Measurements from ENCODE around the gene AQP1. TPM values are rescaled to one million over a fixed set of nuclear protein-coding genes. Genes with fewer than 3 reads are reported as not detected.
A peak's percentile ranks its signal among the peaks of the same experiment; 100 is the strongest.

The AQP1 gene
- total and polyA plus RNA-seq, 2 of the 13 experiments (the other 11 are each of a cell fraction or from before 2014, with no cell fraction given), result not detected

DNA sequence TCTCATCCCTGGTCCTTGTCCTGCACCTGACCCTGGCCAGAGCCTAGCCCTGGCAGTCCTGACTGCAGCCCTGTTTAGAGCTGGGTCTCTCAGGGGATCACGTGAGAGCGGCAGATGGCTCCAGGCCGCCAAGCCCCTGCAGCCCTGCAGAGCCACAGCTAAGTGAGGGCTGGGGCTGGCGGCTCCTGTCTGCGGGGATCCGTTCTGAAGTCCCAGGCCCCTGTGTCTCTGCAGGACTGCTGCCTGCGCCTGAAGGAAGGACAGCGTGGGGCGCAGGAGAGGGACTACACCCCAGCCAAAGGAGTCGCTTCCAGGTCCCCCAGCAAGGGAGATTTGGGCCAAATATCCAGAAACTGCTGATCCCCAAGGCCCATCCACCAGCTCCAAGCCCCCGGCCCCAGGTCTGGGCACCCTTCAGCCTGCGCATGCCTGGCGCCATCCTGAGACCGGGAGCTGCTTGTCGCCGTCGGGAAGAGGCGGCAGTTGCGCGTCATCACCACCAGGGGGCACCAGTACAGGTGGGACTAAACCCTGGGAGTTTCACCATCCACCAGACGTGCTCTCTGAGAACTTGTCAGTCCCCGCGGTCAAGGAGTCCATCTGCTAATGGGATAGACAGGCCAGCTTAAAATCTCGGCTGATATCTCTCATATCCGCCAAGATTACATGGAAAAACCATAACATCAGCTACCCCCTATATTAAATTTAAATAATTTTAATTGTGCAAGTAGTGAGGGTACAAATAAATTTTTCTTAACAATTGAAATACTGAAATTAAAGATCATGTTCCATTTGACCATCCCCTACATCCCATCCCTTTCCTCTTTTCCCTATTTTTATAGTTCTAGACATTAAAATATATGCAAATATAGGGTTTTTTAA lies 27.0 kb downstream of the AQP1 start (continued):
- TF ChIP-seq, protein P1, sequence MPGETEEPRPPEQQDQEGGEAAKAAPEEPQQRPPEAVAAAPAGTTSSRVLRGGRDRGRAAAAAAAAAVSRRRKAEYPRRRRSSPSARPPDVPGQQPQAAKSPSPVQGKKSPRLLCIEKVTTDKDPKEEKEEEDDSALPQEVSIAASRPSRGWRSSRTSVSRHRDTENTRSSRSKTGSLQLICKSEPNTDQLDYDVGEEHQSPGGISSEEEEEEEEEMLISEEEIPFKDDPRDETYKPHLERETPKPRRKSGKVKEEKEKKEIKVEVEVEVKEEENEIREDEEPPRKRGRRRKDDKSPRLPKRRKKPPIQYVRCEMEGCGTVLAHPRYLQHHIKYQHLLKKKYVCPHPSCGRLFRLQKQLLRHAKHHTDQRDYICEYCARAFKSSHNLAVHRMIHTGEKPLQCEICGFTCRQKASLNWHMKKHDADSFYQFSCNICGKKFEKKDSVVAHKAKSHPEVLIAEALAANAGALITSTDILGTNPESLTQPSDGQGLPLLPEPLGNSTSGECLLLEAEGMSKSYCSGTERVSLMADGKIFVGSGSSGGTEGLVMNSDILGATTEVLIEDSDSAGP (CRISPR knock-in tag; IDR thresholded peaks at IDR 0.05; ENCODE audit: borderline replicate concordance), result peak; percentile 41; the same call in 1 of the 2 replicates
- TF ChIP-seq, protein P2, sequence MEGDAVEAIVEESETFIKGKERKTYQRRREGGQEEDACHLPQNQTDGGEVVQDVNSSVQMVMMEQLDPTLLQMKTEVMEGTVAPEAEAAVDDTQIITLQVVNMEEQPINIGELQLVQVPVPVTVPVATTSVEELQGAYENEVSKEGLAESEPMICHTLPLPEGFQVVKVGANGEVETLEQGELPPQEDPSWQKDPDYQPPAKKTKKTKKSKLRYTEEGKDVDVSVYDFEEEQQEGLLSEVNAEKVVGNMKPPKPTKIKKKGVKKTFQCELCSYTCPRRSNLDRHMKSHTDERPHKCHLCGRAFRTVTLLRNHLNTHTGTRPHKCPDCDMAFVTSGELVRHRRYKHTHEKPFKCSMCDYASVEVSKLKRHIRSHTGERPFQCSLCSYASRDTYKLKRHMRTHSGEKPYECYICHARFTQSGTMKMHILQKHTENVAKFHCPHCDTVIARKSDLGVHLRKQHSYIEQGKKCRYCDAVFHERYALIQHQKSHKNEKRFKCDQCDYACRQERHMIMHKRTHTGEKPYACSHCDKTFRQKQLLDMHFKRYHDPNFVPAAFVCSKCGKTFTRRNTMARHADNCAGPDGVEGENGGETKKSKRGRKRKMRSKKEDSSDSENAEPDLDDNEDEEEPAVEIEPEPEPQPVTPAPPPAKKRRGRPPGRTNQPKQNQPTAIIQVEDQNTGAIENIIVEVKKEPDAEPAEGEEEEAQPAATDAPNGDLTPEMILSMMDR (CRISPR knock-in tag; IDR thresholded peaks at IDR 0.05), result peak; percentile 90
- TF ChIP-seq POGK (CRISPR knock-in tag; conservative IDR thresholded peaks at IDR 0.05), result 0 out of 2 replicates have a peak, but pooled peaks have one; percentile 34
- TF ChIP-seq ZNF3 (CRISPR knock-in tag; IDR thresholded peaks at IDR 0.05), result 0 out of 2 replicates have a peak, but pooled peaks have one; percentile 43
- TF ChIP-seq MLX (CRISPR knock-in tag; IDR thresholded peaks at IDR 0.05), result no peak
- TF ChIP-seq, protein P3, sequence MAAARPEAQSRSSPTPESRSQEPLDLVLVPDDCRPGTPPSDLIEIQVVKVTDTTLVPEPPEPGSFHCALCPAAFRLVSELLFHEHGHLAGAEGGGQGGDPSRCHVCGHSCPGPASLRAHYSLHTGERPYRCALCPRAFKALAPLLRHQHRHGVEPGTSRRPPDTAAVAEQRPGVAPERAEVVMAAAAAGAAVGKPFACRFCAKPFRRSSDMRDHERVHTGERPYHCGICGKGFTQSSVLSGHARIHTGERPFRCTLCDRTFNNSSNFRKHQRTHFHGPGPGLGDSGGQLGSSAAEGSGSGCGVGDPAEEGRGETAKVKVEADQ (CRISPR knock-in tag; IDR thresholded peaks at IDR 0.05; ENCODE audit: borderline replicate concordance), result no peak
- no peak for TF ChIP-seq KLF11 (CRISPR knock-in tag; IDR thresholded peaks at IDR 0.05)
- no peak for TF ChIP-seq PRPF4 (IDR thresholded peaks at IDR 0.05; ENCODE audit: low read depth, low read length, poor library complexity, severe bottlenecking)
- TF ChIP-seq DPF2 (CRISPR knock-in tag; IDR thresholded peaks at IDR 0.05; ENCODE audit: borderline replicate concordance, low read depth), result no peak
- TF ChIP-seq CREB1 (IDR thresholded peaks at IDR 0.05), result peak; percentile 83
- TF ChIP-seq CREB1 (CRISPR knock-in tag; IDR thresholded peaks at IDR 0.05), result peak; percentile 67
- TF ChIP-seq, protein P4, sequence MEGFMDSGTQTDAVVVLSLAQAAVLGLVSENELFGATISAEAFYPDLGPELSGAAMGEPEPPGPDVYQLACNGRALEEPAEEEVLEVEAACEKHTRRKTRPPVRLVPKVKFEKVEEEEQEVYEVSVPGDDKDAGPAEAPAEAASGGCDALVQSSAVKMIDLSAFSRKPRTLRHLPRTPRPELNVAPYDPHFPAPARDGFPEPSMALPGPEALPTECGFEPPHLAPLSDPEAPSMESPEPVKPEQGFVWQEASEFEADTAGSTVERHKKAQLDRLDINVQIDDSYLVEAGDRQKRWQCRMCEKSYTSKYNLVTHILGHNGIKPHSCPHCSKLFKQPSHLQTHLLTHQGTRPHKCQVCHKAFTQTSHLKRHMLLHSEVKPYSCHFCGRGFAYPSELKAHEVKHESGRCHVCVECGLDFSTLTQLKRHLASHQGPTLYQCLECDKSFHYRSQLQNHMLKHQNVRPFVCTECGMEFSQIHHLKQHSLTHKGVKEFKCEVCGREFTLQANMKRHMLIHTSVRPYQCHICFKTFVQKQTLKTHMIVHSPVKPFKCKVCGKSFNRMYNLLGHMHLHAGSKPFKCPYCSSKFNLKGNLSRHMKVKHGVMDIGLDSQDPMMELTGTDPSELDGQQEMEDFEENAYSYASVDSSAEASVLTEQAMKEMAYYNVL (CRISPR knock-in tag; IDR thresholded peaks at IDR 0.05; ENCODE audit: borderline replicate concordance), result no peak
- peak; percentile 29; the same call in 1 of the 2 replicates for TF ChIP-seq SMC3 (IDR thresholded peaks at IDR 0.05; ENCODE audit: low read length)
